ENCODE data around the gene KRT5.

- TF ChIP-seq, protein P1, sequence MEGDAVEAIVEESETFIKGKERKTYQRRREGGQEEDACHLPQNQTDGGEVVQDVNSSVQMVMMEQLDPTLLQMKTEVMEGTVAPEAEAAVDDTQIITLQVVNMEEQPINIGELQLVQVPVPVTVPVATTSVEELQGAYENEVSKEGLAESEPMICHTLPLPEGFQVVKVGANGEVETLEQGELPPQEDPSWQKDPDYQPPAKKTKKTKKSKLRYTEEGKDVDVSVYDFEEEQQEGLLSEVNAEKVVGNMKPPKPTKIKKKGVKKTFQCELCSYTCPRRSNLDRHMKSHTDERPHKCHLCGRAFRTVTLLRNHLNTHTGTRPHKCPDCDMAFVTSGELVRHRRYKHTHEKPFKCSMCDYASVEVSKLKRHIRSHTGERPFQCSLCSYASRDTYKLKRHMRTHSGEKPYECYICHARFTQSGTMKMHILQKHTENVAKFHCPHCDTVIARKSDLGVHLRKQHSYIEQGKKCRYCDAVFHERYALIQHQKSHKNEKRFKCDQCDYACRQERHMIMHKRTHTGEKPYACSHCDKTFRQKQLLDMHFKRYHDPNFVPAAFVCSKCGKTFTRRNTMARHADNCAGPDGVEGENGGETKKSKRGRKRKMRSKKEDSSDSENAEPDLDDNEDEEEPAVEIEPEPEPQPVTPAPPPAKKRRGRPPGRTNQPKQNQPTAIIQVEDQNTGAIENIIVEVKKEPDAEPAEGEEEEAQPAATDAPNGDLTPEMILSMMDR (conservative IDR thresholded peaks at IDR 0.05; ENCODE audit: low read depth, low read length), result no peak
- no peak for TF ChIP-seq EZH2 (IDR thresholded peaks at IDR 0.05; ENCODE audit: borderline replicate concordance, low read depth, low read length, poor library complexity, severe bottlenecking)
These were observed 1.4 kb downstream of the KRT5 start for GRCh38 chr12:52518574-52519386.

Measured in A673 (cell line).